Stimulated activated CD8-positive, alpha-beta memory T cell treated with anti-CD3 and anti-CD28 coated beads, Interleukin-12 subunit alpha, Interleukin-12 subunit beta, amount 100 ng/mL, for 1 hour (primary cell): Measurements from ENCODE around the gene P2RY6.

ENCODE experiments used
- DNase-seq: peaks from one replicate; pipeline ENCODE4 v3.0.0-alpha.2; 2020; ENCODE audit warnings: low read depth

P2RY6 gene

DNA sequence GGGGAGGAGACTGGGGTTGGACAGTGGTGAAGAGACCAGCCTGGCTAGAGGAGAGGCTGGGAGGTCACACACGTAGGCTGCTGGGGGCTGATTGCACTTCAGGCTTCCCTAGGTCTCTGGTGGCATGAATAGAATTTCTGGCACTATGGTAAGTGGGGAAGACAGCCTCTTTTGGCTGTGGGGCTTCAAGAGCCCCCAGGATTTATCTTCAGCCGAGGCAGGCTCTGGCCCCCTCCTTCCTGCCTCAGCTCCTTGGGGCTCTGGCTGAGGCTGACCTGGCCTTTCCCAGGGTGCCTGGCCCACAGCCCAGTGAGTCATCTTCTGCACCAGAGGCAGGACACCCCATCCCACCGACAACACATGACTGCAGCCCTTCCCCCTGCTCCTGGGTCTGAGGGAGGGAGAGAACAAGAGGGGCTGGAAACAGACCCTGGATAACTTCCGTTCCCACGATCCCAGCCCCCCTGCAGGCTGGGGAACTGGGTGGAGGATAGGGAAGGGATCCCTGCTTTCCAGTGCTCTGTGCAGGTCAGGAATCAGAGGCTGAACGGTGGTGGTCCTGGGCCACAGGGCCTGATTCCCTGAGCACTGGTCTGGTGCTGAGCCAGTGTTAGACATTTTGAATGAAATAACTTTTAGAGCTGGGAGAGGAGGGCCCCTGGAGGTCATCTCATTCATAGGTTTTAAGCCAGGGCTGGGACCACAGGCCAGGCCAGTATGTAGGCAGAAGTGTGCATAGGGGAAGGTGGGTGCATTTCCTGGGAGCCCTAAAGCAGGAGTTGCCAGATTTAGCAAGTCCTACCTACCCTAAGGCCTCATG, 62.5 kb downstream of the P2RY6 start:
- DNase-seq: no peak

DNA sequence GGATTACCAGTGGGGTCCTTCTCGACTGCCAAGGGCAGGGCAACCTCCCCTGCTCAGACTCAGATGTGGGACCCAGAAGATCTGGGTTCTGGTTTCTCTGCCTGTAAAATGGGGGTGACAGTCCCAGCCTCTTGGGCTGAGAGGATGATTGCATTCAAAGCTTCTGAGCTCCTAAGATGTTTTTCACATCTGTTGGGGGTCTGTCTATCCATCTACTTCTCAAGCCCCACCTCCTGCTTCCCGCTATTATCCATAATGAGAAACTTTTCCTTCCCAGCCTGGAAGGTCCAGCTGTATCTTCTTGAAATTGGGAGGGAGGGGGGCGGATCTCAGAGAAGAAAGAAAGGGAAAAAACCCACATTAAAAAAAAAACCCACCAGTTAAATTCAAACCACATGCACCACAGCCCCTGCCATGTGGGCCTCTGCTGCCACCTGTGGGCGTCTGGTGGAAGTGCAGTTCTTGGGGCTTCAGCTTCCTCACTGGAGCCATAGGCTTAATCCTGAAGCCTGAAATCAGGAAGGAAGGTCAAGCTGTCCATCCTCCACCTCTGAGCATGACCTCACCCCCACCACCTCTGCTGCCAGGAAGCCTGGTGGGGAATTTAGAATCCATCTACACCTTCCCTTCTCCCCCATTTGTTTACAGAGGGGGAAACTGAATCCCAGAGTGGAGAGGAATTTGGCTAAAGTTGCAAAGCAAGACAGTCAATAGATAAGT, 63.2 kb downstream of the P2RY6 start:
- DNase-seq: peak; percentile 71

DNA sequence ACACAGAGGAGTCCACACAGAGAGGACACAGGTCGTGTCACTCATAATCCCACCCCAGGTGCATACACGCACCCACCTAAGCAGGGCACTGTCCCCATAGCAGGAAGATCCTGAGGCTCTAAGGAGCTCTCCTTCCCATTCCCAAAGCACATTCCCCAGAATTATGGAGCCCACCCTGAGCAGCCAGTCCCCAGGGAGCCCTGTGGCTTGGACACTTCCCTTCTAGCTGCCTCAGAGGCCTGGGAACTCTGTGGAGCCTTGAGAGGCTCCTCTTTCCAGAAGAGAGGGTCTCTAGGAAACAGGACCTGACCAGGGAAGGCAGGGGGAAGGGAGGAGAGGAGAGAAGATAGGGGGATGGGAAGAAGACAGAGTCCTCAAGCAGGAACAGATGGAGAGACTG, 65.7 kb downstream of the P2RY6 start:
- no peak for DNase-seq

DNA sequence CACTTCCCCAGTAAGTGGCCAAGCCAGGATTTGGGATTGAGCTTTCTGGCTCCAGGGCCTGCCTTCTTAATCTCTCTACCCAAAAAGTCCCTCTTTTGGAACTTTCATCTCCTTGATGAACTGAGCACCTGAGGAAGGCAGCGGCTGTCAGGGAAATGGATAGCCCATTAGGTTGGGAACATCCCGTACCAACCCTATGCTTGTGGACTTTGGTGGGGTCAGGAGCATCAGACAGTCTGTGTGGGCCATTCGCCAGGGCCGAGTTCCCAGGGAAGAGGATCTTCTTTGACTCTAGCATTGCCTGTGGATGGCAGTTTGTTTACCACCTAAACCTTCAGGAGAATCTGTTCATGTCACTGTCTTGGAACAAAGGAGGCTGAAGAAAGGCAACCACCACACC, 66.1 kb downstream of the P2RY6 start:
- no peak for DNase-seq

DNA sequence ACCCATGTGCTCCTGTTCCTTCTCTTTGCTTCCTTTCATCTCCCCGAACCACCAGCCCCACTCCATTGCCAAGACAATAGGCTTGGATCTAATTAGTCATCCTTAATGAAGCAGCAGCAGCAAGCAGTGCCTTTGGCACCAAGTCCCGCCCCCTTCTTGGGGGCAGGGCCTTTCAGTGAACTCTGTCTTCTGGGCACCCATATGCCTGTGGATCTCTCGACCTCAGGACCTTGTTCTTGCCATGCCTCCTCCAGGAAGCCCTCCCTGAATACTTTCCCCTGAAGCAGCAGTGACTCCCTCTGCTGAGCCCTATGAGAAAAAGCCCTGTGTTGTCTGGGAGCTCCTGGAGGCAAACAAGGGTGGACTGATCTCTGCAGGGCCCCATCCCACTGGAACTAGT, 68.0 kb downstream of the P2RY6 start:
- DNase-seq: no peak

DNA sequence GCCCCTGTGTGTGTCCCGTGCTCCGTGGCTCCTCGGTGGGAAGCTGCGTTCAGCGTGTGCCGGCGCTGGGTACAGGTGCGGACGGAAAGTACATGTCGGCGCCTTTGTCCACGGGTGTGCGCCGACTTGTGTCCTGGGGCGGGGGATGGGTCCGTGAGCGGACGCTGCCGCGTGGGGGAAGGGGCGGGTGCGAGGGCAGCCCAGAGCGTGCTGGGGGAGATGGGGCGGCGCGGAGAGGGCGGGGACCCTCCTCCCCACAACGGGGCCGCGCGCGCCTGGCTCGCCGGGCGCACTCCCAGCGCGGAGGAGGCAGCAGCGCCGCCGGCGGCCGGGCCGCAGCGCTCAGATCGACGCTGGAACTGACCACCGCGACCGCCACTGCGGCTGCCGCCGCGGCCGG, 70.5 kb downstream of the P2RY6 start:
- DNase-seq: no peak

DNA sequence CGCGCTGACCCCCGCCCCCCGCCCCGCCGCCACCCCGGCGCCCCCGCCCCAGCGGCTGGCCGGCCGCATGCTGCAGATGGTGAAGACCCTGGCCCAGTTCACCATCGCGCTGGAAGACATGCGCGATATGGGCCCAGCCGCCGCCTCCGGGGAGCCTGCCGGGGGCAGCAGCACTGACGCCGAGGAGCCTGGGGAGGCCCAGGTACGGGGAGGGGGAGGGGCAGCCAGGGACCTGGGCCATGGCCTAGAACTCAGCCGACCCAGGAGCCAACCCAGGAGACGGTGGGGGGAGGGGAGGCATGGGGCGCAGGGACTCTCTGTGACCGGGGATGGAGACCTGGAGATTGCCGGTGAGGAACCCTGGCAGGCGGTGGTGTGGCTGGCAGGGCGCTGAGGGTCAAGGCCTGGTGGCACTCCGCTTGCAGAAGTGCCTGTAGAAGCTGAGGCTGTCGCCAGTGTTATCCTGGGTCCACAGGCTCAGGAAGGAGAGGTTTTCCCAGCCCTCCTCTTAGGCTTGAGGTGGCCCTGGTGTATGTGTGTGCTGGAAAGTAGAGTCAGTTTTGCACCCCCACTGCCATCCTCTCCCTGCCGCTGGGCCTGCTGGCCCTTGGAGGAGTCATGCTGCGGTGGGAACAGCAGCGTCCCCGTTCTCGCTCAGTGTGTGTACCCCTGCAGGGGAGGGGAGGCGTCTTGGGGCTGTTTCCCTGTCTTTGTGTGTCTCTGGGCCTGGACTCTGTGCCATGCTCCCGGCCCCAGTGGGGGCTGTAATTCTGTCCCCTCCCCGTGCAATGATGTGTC, 71.1 kb downstream of the P2RY6 start:
- DNase-seq: no peak

DNA sequence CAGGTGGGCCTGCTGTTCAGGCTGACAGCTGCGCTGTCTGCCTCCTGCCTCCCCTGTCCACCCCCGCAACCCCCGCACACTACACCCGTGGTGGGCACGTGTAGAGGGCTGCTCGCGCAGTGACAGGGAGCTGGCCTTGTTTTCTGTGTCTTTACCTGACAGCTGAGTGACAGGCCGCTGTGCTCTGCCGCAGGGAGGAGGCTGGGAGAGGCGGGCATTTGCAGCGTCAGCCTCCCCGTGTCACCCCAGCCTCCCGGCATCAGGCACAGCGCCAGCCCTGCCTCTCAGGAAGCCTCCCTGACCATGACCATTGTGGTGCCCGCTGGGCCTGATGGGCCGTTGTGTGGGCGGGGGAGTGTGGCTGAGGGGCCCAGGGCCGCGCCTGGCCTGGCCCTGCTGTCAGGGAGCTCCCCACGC, 72.1 kb downstream of the P2RY6 start:
- no peak for DNase-seq

DNA sequence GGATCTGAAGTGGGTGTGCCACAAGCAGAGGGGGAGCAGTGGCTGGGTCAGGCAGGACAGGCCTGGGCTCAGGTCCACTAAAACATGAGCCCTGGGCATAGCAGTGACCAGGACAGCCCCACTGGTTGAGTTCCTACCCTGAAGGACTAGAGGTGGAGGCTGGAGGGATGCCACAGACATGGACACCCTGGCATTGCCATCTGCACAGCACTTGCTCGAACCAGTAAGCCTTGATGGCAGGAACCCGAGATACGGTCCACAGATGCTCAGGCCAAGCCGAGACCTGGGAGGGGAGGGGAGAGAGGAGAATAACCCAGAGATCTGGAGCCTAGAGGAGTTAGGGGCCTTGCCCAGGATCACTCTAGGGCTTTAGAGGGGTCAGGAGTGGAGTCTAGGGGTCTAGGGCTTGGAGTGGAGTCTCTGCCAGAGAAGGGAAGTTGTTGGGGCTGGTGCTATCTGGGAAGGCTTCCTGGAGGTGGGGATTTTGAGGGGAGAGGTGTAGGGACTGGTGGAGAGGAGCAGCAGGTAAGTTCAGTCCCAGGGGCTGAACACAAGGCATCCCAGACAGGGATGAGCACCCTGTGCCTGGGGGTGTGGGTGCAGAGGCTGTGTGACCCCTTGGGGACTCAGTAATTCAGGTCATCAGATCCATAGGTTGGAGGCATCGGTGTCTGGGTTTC, 73.5 kb downstream of the P2RY6 start:
- no peak for DNase-seq

DNA sequence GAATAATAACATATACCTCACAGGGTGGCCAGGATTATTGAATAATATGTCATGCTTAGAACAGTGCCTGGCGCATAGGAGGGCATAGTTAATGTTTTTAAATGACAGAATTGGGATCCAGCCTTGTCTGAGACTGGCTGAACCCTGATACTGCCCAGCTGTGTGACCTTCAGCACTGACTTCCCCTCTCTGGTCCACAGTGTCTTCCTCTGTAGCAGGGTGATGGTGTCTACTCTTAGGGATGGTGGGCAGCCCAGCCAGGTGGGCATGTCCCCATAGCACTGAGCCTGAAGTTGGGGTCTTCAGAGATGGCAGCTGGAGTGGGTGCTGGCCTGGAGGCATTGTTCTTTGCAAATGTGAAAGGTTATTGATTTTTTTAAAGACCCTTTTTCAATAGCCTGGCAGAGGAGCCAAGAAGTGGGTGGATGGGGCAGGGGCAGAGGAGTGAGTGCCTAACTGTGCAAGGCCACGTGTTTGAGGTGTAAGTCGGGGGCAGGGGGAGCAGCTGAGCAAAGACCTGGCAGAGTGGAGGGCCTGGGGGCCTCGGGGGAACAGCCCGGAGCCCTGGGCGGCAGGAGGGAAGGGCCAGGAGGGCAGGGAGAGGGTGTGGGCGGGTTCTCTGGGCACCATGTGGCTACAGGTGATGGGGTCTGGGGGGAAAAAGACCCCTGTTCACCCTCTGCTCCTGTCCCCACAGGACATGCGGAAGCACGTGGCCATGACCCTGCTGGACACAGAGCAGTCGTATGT, 74.2 kb downstream of the P2RY6 start:
- DNase-seq: no peak

DNA sequence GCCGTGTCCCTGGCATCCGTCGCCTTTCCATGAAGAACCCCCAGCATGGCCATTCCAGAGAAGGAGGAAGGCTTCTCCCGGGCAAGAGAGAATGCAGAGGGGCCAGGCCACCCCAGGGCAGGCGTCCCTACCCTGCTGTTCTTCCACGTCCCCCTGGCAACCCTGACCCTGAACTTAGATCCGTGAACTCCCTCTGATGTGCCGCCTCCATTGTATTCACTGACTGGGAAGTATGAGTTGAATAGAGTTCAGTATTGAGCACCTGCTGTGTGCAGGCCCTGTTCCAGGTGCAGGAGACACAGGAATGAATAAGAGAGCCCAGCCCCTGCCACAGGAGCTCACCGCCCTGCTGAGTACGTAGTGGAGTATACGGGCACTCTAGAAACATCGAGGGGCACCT, 74.9 kb downstream of the P2RY6 start:
- DNase-seq: no peak
